ENCODE data around the gene DLG2.
"Not testable (repeated sequence)": the region's sequence is repeated elsewhere in the genome, so short reads cannot be mapped to it uniquely, and the experiment has no call there.

DLG2 gene

GRCh38 chr11:85661972-85662664 lies 35.0 kb upstream of the DLG2 start:
- Histone ChIP-seq H3K27me3 (ENCODE audit: insufficient read depth, poor library complexity, severe bottlenecking) (no peaks in the 10 kb centered on the region), H3K27ac (replicated peaks) (no peak overlapping the region), H3K4me3 (replicated peaks; ENCODE audit: insufficient read depth, low read length) (peak overlapping the region; percentile 96)
- DNase-seq (ENCODE audit: low read depth in 1 of 2, low spot score in 1 of 2): no peak
- TF ChIP-seq REST (IDR thresholded peaks at IDR 0.05; ENCODE audit: insufficient replicate concordance, low read depth) (no peak), SPI1 (IDR thresholded peaks at IDR 0.05; ENCODE audit: borderline replicate concordance, low read depth) (no peak), POLR2AphosphoS5 (IDR thresholded peaks at IDR 0.05; ENCODE audit: low read depth) (no peak), CTCF (IDR thresholded peaks at IDR 0.05; ENCODE audit: insufficient read depth, low read length) (no peak), GABPA (IDR thresholded peaks at IDR 0.05; ENCODE audit: low read depth) (no peak)

- no peak for DNase-seq (ENCODE audit: low read depth in 1 of 2, low spot score in 1 of 2)
- H3K27me3 ChIP-seq (ENCODE audit: insufficient read depth, poor library complexity, severe bottlenecking): no peaks in the 10 kb centered on the region
- H3K4me3 ChIP-seq (replicated peaks; ENCODE audit: insufficient read depth, low read length): no peak overlapping the region
- TF ChIP-seq POLR2AphosphoS5 (IDR thresholded peaks at IDR 0.05; ENCODE audit: low read depth): no peak
- TF ChIP-seq GABPA (IDR thresholded peaks at IDR 0.05; ENCODE audit: low read depth): no peak
- no peak for TF ChIP-seq SPI1 (IDR thresholded peaks at IDR 0.05; ENCODE audit: borderline replicate concordance, low read depth)
- TF ChIP-seq CTCF (IDR thresholded peaks at IDR 0.05; ENCODE audit: insufficient read depth, low read length): no peak
- no peak for TF ChIP-seq REST (IDR thresholded peaks at IDR 0.05; ENCODE audit: insufficient replicate concordance, low read depth)
- H3K27ac ChIP-seq (replicated peaks): no peak overlapping the region
Observed at GRCh38 chr11:85658180-85658579, 31.0 kb upstream of the DLG2 start.

GRCh38 chr11:85656777-85657176 lies 29.6 kb upstream of the DLG2 start:
- Histone ChIP-seq H3K27ac (replicated peaks) (no peak overlapping the region), H3K27me3 (ENCODE audit: insufficient read depth, poor library complexity, severe bottlenecking) (no peaks in the 10 kb centered on the region), H3K4me3 (replicated peaks; ENCODE audit: insufficient read depth, low read length) (no peak overlapping the region)
- no peak for DNase-seq (ENCODE audit: low read depth in 1 of 2, low spot score in 1 of 2)
- TF ChIP-seq POLR2AphosphoS5 (IDR thresholded peaks at IDR 0.05; ENCODE audit: low read depth): no peak; the same call in 1 of the 2 replicates
- no peak for TF ChIP-seq SPI1 (IDR thresholded peaks at IDR 0.05; ENCODE audit: borderline replicate concordance, low read depth)
- no peak for TF ChIP-seq REST (IDR thresholded peaks at IDR 0.05; ENCODE audit: insufficient replicate concordance, low read depth)
- TF ChIP-seq CTCF (IDR thresholded peaks at IDR 0.05; ENCODE audit: insufficient read depth, low read length): no peak
- no peak for TF ChIP-seq GABPA (IDR thresholded peaks at IDR 0.05; ENCODE audit: low read depth)

GRCh38 chr11:85654343-85654742 lies 27.2 kb upstream of the DLG2 start:
- not testable (repeated sequence) for H3K27ac ChIP-seq (replicated peaks); H3K4me3 ChIP-seq (replicated peaks; ENCODE audit: insufficient read depth, low read length); H3K27me3 ChIP-seq (ENCODE audit: insufficient read depth, poor library complexity, severe bottlenecking); DNase-seq (ENCODE audit: low read depth in 1 of 2, low spot score in 1 of 2)
